Activated effector memory CD4-positive, alpha-beta T cell treated with Interleukin-2 at 50 U/mL for 16 hours (primary cell): ENCODE results near the gene CDC5L.
A peak's percentile ranks its signal among the peaks of the same experiment; 100 is the strongest.
"Not testable (repeated sequence)": the region's sequence is repeated elsewhere in the genome, so short reads cannot be mapped to it uniquely, and the experiment has no call there.

Source experiments
- DNase-seq: peaks from one replicate; pipeline ENCODE4 v3.0.0-alpha.2; 2020

Gene CDC5L

DNA sequence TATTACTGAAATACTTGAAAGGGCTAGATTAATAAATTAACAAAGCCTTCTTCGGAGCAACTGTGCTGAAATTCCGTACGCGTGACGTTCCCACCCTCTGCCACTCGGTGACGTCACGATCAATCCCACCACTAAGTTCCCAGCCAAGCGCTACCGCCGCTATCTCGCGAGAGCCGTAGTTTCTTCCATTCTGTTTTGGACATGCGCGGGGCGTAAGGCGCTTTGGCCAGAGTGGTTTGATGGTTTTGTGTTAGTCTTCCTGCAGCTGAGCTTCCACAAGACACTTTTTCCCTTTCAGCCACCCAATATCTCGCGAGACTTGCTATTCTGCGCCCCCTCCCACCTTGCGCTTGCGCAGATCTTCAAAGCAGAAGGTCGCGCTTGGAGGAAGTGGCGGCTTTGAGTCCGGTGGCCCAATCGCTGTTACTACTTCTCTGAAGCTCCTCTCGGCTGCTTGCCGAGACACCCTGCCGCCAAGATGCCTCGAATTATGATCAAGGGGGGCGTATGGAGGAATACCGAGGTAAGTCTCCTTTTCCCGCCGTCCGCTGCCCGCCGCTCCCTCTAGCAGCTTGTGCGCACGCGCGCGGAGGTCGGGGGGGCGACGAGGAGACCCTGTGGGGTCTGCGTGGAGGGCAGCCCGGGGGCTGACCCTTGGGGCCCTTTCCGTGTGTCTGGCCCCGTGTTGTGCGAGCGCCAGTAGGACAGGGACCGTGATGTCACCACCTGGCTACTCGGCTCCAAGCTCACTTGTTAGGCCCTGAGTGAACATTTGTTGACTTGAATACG, at the start of gene CDC5L:
Gene CDC5L (plus strand): TSS at position 361 of the 789 bp plus-strand sequence. CDS start 118 bp downstream, at position 479.
- DNase-seq, result peak; percentile 85

DNA sequence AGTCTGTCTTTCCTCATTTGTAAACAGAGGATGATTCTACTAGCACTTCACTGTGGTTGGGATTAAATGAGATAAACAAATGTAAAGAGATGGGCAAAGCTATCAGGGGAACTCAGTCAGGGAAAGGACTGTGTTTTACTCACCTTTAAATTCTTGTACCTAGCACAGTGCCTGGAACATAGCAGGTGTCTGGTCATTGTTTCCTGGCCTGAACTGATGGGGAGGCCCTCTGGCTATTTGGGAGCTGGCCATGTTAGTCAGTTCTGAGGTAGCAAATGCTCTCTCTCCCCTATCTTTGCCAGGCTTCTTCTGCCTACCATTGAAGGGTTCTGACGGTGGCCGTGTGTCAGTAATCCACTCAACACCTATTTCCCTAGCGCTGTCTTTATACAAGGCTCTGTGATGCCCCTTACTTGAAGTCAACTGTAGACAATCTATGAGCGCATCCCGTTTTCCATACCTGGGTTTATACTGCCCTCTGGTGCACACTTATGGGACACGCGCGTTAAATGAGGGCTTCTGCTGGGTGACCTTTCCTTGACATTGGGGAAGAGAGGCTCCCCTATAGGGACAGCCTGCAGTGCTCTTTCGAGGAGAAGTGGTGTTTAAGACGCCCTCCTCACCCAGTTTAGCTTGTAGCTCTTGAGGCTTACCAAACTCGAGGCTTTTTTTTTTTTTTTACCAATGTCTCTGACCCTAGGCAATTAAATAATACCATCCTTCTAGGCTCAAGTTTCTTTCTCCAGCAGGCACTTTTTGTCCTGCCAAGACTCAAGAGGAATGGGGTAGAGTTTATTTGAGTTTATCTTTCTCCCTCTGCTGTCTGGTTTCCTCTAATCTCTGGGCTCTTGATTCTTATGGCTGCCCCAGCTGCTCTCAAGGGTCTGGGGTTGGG, 49.0 kb upstream of the CDC5L start:
- peak; percentile 39 for DNase-seq

DNA sequence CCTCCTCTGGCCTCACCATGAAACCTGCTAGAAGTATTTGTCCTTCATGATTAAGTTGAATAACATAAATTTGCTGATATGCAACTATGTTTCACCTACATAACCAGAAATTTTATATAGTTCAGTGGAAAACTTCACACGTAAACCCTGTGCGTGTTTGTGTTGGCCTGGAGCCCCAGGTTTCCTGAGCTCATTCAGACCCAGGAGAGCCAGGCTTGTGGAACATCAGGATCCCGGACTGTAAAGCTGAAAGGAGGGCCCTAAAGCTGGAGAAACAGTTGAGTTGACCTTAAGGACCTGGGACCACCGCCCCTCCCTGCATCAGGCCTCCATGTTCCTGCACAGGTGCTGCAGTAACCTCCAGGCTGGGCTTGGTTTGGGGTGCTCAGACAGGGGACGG, 48.2 kb upstream of the CDC5L start:
- no peak for DNase-seq

DNA sequence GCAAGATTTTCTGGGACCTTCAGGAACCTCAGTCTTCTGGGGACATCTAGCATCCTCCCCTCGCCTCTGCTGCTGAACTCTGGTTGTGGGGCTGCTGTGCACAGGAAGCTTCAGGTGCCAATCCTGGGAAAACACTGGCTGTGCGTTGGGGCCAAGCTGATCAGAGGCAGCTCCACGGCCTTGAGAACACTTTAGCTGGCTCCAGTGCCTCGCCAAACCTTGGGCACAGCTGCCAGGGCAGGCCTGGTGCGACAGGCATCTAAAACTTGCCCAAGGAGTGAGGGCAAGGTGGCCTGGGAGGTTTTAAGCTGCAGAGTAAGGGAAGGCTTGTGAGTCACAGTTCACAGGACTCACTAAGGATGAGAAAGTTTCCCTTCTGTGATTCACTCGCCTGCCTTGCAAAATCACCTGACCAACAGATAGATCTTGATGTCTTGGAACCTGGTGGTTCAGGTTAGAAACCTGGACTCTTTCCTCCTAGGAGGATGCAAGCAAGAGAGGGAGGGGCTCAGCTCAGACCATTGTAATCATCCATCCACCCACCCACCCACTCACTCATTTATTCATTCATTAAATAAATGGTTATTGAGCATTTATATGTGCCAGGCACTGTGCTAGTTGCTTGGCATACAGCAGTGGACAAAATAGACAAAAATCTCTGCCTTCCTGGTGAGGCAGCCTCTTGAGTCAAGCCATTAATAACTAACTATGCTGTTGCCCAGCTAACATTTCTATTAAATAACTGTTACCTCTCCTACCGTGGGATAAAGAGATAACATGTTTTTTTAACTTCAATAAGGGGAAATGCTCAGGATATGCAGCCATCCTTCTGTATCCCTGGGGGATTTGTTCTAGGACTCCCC, 47.5 kb upstream of the CDC5L start:
- DNase-seq, result no peak

DNA sequence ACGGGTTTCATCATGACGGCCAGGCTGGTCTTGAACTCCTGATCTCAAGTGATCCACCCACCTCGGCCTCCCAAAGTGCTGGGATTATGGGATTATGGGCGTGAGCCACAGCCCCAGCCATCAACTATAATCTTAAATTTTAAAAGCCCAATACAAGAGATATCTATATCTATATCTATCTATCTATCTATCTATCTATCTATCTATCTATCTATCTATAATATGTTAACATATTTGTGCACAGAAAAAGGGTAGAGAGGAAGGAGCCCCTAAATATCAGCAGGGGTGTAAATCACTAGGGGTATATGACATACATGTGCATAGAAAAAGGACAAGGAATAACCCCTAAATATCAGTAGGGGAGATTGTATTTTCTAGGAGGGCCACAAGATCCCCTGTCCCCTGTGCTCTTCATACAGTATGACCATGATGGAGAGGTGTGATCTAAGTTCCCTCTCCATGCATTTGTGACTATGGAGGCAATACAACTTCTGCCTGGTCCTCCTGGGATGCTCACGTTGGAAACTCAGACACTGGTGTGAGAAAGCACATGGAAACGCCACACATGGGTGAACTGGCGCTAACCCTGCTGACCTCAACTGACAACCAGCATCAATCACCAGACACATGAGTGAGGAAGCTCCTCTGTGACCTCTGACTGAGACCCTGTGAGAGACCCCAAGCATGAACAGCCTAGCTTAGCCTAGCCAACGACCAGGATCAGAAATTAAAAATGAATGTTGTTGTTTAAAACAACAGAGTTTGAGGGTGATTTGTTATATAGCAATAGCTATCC, 46.2 kb upstream of the CDC5L start:
- no peak for DNase-seq

DNA sequence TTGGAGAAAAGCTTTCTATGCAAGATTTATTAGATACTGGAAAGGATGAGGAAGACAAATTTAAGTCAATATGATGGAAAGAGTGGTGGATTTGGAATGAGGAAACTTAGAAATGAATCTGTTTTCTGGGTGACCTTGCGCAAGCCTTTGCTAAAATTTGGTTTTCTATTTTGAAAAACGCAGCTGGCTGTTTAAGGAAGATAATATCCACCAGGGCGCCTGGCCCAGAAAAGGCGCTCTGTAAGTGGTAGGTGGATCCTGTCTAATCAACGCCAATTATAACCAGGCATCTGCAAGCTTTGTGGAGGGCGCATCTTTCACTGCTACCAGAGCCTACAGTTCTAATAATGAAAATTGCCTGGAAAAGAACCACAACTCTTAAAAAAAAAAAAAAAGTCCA, 45.5 kb upstream of the CDC5L start:
- DNase-seq, result no peak

DNA sequence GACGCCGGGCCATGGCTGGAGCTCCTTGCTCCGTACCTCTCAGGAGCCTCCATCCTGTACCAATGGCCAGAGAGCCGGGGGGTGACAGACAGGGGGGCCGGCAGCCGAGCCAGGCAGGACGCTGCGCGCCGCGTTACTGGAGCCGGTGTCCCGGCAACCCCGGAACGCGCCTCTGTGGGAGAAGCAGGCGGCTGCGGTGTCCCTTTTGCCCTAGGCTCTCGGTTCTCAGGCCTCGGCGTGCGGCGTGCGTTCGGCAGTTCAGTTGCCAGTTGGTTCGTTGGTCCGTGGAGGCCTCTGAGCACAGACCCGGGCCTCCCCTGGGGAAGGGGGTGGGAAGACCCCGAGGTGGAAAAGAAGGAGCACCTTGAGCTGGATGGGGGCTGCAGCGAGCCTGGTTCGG, 45.0 kb upstream of the CDC5L start, which contains the start of gene SPATS1:
Gene SPATS1 (plus strand): TSS at position 162 of the 400 bp plus-strand sequence. CDS start 446 bp downstream, outside the sequence.
- no peak for DNase-seq

DNA sequence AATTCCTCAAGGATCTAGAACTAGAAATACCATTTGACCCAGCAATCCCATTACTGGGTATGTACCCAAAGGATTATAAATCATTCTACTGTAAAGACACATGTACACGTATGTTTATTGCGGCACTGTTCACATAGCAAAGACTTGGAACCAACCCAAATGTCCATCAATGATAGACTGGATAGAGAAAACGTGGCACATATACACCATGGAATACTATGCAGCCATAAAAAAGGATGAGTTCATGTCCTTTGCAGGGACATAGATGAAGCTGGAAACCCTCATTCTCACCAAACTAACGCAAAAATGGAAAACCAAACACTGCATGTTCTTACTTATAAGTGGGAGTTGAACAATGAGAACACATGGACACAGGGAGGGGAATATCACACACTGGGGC, 40.7 kb upstream of the CDC5L start:
- not testable (repeated sequence) for DNase-seq

DNA sequence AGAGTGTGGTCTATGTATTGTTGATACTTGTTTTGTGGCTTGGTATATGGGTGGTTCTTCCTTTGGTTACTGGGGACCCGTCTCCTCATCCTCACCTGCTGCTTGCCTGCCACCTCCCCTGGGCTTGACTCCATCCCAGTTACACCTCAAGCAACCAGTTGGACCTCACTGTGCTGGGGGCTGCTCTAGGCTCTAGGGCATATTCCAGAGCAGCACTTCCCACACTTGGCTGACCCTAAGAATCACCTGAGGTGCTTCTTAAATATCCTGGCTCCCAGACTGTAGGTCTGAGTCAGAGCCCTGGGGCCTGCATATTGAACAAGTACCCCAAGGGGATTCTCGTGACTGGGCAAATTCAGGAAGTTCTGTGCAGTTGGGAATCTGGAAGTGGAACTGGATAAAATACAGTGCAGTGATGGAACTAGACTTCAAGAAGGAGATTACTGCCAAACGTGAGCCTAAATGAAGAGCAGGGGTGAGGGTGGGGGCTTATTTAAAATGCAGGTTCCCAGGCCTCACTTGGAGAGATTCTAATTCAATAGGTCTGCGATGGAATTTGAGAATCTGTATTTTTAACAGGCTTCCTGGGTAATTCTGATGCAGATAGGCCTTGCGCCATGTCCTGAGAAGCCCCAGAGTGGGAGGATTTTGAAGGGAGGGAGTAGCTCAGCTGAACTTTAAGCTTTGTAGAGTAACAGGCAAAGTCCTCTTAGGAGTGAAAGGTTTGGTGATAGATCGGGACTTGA, 37.4 kb upstream of the CDC5L start:
- DNase-seq, result no peak

DNA sequence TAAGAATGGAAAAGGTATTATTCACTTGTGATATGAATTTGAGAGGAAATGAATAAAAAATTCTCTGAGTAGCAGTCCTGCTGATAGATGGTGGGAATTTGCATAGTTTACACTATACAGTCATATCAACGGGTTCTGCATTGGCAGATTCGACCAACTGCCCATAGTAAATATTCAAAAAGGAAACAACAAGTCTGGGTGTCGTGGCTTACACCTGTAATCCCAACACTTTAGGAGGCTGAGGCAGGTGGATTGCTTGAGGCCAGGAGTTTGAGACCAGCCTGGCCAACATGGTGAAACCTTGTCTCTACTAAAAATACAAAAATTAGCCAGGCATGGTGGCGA, 36.9 kb upstream of the CDC5L start:
- DNase-seq, result not testable (repeated sequence)

DNA sequence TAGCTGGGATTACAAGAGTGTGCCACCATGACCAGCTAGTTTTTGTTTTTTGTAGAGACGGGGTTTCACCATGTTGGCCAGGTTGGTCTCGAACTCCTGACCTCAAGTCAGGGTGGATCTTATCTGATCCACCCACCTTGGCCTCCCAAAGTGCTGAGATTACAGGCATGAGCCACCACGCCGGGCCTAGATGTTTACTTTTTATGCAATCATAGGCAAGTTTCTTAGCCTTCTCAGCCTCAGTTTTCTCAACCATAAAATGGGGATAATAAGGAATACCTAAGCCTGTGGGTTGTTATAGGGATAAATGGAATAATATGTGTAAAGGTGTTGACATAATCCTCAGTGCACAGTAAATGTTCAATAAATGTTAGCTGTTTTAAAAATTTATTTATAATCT, 35.2 kb upstream of the CDC5L start:
- DNase-seq, result no peak

DNA sequence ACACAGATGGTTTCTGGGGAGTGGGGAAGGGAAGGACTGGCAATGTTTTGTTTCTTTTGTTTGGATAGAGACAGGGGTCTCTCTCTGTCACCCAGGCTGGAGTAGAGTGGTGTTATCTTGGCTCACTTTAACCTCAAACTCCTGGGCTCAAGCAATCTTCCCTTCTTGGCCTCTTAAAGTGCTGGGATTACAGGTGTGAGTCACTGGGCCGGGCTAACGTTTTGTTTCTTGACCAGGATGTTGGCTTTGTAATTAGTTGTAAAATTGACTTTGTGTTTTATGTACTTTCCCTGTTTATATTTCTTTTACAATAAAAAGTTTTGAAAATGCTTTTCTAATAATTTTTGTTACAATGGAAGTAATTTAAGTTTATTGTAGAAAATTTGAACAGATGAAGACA, 34.2 kb upstream of the CDC5L start:
- DNase-seq, result no peak

DNA sequence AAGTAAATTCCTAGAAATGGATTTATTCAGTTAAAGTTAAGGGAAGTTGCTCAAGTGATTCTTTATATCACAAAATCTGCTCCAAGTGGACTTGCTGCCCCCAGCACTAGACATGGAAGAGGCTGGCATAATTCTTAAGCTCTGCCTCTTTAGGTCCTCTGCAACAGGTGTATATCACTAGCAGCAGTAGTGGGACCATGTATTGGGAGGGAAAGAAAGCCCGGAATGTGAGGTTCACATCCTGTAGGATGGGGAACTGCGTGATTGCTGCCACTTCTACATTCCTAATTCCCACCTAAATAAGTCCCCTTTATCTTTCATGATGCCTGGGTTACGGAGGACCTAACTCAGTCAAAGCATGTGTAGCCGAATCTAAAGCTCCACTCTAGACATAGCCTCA, 31.9 kb upstream of the CDC5L start:
- no peak for DNase-seq

DNA sequence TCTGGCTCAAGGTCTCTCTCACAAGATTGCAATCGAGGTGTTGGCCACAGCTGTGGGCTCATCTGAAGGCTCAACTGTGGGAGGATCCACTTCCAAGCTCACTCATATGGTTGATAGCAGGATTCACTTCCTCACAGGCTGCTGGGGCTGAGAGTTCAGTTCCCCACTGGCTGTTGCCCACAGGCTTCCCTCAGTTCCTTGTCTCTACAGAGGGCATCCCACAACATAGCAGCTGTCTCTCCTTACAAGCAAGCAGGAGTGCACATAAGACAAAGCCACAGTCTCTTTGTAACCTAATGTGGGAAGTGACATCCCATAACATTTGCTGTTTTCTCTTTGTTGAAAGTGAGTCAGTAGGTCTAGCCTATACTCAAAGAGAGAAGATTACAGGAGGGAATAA, 31.0 kb upstream of the CDC5L start:
- DNase-seq, result no peak

DNA sequence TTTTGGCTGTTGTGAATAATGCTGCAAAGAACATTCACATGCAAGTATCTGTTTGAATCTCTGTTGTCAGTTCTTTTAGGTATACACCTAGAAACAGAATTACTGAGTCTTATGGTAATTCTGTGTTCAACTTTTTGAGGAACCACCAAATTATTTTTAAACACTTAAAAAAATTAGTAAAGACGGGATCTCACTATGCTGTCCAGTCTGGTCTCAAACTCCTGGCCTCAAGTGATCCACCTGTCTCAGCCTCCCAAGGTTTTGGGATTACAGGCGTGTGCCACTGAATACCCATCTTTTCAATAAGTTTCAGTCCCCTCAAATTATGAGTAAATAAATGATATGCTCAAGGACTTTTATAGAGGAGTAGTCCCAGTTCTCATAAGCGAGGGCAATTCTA, 27.5 kb upstream of the CDC5L start:
- DNase-seq, result no peak

DNA sequence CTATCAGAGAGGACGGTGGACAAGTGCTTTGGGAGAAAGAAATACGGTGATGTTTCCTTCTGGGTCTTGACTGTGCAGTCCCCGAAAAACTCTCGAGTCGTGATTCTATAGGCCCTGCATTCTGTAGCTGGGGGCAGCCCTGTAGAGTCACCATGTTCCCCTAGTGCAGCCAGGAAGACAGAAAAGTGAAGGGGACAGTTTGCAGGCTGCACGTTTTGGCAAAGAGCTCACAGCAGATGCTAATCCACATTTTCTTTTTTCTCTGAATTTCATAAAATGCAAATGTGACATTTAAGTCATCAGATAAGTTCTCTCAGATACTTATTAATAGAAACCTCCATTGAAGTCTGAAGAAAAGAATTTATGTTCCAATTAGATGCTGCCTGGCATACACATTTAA, 25.6 kb upstream of the CDC5L start:
- no peak for DNase-seq

DNA sequence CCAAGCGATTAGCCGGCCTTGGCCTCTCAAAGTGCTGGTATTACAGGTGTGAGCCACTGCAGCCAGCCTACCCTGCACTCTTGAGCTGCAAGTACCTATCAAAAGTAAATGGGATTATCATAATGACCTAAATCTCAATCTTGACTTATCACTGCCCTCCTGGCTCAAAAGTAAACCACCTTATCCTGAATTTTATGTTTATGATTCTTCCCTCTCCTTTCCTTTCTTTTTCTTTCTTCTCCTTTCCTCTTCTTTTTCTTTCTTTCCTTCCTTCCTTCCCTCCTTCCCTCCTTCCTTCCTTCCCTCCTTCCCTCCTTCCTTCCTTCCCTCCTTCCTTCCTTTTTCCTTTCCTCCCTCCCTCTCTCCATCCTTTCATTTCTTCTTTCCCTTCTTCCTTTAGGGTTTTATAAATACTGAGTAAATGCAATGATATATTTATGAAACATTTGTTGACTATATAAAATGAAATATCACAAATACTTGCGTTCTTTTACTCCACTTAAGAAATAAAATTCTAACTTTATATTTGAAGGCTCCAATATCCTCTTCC, 24.1 kb upstream of the CDC5L start:
- no peak for DNase-seq

DNA sequence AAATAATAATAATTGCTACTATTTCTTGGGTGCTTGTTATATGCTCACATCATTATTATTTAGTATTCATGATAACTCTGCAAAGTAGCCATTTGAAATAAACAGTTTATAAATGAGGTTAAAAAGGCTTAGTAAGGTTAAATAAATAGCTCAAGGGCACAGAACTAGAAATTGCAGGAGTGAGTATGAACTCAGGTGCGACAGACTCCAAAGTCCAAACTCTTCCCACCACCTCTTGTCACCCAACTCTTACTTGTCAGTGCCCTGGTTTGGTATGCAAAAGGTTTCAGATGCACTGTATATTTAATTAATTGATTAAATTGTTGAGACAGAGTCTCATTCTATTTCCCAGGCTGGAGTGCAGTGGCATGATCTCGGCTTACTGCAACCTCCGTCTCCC, 20.7 kb upstream of the CDC5L start:
- DNase-seq, result no peak

DNA sequence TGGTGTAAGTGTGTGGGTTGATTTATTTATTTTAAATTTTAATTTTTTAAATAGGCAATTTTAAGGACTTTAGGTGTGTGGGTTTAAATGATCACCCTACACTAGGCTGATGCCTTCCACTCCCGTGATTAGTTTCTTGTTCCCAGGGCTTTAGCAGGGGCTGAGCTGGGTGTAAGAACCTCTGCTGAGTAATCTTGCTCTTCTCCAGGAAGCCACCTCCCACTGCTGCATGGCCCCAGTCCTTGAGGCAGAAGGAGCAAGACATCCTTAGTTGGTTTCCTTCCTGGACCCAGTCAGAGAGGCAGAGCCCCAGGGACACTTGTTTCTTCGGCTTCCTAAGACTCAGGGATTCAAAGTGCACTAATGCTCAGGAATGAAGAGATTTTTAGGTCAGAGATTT, 19.8 kb upstream of the CDC5L start:
- no peak for DNase-seq

DNA sequence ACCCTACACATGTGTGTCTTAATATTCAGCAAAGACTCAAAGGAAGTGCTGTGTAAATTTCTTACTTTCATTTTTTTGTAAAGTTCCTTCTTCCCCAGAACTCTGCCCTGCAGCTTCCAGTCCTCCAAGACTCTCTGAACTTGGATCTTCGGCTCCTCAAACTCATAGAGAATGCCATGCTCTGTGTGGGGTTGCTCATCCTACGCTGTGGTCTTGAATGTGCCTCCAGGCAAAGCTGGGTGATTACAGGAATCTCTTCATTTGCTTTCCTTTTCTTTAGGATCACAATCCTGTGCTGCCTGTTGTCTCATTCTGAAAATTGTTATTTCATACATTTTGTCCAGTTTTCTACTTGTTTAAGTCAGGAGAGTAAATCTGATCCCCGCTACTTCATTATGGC, 14.5 kb upstream of the CDC5L start:
- DNase-seq, result no peak

DNA sequence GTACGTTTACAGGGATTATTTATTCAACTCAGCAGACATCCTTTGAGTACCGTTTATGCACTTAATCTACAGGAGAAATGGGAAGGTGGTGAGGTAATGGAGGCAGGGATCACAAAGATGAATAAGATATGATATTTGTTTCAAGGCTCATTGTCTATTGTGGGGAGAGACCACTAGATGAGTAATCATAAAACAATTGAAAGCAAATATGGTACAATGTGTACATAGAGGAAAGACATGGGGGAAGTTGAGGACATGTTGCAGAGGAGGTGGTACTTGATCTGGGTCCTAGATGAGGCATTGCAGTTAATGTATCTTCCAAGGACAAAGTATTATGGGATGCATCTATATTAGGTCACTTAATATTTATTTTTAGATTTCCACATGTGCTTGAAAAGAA, 13.7 kb upstream of the CDC5L start:
- DNase-seq, result no peak
